ENCODE data around the gene SLC1A1.

- TF ChIP-seq REST (IDR thresholded peaks at IDR 0.05; ENCODE audit: insufficient read depth in 1 of 2, low read depth in 2 of 2, low read length in 2 of 2) (no peak), TAF1 (IDR thresholded peaks at IDR 0.05; ENCODE audit: borderline replicate concordance, insufficient read depth, low read length) (no peak)
Observed at GRCh38 chr9:4590430-4591122, 100.3 kb downstream of the SLC1A1 start.

All from PFSK-1 (cell line).